HG02981 (cell line): Measurements from ENCODE around the gene TSHZ2.
"Not testable (repeated sequence)": the region's sequence is repeated elsewhere in the genome, so short reads cannot be mapped to it uniquely, and the experiment has no call there.

Experiments used
- ATAC-seq: cut with Tn5 transposase; IDR thresholded peaks from one replicate; pipeline ENCODE4 v1.9.1; 2021; ENCODE audit warnings: mild to moderate bottlenecking, moderate library complexity; ENCODE audit not compliant: unreplicated experiment

The TSHZ2 gene

DNA sequence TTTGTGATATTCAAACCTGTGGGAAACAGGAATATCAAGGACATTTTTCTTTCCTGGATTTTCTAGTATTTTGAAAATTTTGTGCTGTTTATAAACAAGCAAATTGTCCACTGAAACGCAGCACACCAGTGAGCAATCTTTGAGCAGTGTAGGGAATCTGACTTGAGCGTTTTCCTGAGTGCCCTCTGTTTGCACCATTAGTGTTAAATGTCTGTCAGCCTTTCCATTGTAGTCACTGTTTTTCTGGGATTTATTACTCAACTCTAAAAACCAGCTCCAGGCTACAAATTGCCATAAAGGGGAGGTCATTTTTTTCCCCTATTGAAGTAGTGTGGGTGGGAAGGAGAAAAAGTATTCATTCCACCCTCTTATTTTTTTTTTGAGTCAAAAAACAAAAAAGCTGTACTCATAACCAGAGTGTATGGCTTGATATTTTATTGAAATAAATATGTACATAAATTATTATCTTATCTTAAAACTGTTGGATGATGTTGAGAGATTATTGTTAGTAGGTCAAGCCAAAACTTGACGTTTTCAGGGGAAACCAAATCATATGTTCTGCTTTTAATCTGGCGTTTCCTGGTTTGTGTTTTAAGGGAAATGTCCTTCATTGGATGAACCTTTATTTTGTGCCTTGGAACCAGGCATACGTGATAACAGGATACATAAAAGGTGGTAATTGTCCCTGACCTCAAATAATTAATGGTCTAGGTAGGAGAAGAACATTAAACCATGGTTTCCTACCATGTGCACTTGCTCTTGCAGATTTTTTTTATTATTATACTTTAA lies 51.8 kb downstream of the TSHZ2 start:
- ATAC-seq, result no peak

DNA sequence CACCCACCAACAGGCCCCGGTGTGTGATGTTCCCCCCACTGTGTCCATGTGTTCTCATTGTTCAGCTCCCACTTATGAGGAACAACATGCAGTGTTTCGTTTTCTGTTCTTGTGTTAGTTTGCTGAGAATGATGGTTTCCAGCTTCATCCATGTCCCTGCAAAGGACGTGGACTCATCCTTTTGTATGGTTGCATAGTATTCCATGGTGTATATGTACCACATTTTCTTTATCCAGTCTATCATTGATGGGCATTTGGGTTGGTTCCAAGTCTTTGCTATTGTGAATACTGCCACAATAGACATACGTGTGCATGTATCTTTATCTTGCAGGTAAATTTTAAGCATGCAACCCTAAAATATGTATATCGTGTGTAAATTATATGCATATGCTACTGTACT lies 52.5 kb downstream of the TSHZ2 start:
- not testable (repeated sequence) for ATAC-seq

DNA sequence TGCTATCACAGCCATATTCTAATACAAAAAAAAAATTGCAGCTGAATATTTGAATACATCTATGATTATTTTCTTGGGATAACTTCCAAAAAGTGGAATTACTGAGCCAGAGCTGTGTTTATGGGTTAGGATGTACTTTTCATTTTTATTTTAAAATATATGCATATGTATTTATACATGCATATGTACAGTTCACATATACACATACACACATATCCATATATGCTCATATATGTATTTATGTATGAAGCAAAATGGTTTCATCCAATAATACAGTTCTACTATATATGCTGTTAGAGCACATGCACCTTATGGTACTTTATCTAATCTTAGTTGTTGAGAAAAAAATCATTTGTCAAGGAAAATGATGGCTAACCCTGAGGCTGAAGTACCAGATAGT lies 54.9 kb downstream of the TSHZ2 start:
- no peak for ATAC-seq

DNA sequence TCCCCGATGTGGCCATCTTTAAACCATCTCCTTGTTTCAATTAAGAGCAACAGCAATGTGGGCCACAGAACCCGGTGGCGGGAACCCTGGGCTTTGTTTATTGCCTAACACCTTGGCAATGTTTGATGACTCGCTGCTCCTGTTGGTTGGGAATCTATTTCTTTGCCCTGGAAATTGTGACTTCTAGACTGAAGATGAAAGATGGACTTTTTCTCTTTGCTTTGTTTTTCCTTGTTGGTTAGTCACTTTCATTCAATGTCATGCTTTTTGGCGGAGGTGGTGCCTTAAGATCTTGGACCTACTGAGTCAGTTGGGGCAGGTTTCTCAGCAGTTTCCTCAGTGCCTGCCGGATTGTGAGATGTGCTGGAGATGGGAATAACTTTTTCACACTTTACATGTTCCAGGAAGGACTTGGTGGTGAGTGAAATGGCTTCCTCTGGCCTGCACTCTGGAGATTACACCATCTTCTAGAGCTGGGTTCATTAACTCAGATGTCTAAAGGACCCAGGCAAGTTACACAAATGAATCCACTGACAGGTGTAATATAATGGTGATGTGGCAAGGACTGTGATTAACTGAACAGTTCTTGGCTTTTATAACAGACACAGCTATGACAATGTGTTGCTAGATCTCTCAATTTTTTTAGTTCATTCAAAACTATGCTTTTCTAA lies 56.3 kb downstream of the TSHZ2 start:
- ATAC-seq, result no peak

DNA sequence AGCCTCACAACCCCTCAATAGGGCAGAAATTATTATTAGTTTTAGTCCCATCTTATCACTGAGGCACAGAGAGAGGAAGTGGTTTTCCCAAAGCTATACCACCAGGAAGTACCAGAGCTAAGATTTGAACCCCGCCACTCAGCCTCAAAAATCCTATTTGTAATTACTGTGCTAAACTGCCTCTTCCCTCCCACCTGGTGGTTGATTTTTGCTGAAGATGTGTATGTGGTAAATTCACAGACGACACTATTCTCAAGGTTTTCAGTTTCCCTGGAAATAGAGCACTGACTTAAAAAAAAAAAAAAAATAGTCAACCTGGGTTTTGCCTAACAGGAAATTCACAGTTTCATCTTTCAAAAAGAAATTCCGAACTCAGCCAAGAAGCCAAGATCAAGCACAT lies 57.9 kb downstream of the TSHZ2 start:
- ATAC-seq, result no peak

DNA sequence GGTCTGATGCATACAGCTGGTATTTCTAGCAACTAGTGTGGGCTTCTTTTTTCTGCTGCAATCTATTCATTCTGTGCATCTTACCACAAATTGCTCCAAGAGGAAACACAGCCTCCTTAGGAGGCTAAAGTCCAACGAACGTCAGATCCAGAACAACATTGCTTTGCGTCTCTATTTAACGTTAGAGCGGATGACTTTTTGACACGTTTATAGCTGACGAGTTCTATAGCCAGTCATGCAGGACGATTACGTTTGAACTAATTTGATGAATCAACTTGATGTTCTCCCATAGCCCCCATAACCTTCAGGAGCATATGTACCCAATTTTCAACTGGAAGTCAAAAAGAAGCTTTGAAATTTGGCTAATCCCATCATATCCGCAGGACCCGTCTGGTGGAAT lies 59.9 kb downstream of the TSHZ2 start:
- no peak for ATAC-seq

- ATAC-seq, result no peak
These were observed 60.3 kb downstream of the TSHZ2 start for GRCh38 chr20:53032478-53032932.

GRCh38 chr20:53033176-53033575 lies 61.0 kb downstream of the TSHZ2 start:
- no peak for ATAC-seq

DNA sequence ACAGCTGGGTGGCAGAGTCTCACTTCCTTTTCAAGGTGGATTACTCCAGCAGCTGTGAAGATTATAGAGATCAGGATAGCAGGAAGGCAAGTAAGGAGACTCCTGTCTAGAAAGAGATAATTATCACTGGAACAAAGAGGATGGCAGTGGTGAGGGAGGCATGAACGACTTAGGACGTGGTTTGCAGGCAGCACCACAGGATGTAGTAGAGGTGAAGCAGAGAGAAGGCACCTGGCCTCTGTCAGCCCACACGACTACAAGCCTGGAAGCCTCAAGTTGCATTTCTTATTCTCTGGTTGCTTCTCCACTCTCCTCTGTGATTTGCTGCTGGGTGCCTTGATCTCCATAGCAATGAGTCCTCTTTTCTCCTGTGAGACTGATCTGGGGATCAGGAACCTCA lies 62.7 kb downstream of the TSHZ2 start:
- no peak for ATAC-seq

GRCh38 chr20:53036992-53037391 lies 64.8 kb downstream of the TSHZ2 start:
- no peak for ATAC-seq

DNA sequence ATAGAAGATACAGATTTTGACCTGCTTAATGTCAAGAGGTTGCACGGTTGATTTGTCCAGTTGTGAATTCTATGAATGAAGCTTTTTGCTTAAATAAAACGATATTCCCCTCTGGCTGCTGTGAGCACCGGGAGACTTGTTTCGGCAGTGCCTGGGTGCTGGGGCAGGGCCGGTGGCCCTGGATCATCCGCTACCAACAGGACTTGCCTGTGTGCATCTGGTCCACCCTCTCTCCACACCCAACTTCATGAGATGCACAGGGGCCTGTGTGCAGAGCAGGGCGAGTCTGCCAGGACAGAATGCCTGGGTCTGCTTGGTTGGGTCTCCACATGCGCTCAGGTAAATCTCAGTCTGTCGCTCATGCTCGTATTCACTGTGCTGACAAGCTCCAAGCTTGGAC lies 65.5 kb downstream of the TSHZ2 start:
- no peak for ATAC-seq

- no peak for ATAC-seq
These were observed 66.1 kb downstream of the TSHZ2 start for GRCh38 chr20:53038299-53038698.

DNA sequence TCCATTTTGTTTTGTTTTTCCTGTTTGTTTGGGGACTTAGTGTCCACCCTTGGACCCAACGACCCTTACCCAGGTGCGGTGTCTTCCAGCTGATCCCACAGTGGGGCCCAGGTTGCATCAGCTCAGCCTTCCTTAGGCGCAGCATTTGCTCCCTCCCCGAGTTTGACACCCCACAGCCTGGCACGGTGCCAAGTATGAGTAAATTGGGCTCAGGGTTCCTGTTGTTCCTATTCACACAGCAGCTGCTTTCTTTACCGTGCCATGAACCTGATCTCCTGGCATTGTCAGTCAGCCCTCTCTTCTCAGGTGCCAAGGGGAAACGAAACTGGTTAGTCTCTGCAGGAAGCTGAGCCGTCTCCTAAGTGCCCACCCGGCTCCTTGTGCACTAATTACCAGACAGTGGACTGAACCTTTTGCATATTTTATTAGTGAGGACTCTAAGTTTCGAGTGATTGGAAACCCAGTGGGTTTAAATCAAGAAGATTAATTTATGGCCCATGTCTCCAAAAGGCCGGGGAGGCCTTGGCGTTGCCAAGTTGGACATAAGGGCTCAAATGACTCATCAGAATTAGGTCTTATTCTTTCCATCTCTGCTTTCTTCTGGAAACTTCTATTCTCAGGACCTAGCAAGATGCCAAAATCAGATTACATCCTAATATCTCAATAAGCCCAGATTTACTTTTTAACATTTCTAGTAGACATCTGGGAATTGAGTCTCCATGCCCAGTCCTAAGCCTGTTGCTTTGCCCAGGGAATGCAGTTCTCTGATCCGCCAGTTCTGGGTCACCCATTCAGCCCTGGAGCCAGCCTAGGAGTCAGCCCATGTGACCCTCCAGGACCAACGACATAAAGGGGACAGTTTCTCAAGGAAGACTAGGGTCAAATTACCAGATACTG lies 68.8 kb downstream of the TSHZ2 start:
- no peak for ATAC-seq

- no peak for ATAC-seq
These were observed 70.4 kb downstream of the TSHZ2 start for GRCh38 chr20:53042521-53042920.

DNA sequence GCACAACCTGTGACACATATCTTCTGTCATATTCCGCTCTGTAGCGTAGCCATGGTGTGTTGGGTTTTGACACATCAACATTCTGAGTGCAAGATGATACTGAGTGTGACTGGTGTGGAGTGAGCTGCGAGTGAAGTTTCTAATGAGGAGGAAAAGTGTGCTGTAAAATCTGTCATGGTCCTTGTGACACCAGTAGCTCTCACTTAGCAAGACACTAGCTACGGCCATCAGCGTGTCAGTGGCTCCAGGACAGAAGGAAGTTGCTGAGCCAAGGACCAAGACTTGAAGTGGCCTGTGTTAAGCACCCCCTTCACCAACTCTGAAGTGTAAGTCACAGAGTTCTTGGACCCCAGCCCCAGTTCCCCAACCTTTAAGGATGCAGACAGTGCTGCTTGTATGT lies 72.1 kb downstream of the TSHZ2 start:
- ATAC-seq, result no peak

DNA sequence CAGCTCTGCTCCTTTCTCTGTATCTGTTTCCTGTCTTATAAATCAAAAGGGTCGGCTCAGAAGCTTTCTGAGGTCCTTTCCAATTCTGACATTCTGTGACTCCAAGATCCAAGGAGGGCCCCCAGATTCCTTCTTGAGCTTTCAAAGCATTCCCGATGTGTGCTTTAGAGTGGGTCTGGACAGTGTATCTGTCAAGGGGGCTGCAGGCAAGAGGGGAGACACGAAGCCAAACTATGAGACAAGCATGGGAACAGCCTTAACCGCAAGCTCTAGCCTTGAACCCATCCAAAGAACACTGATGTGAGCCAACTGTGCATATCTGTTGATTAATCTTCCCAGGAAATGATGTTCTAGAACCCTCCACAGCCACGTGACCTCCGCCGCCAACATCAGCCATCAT lies 73.8 kb downstream of the TSHZ2 start:
- no peak for ATAC-seq

DNA sequence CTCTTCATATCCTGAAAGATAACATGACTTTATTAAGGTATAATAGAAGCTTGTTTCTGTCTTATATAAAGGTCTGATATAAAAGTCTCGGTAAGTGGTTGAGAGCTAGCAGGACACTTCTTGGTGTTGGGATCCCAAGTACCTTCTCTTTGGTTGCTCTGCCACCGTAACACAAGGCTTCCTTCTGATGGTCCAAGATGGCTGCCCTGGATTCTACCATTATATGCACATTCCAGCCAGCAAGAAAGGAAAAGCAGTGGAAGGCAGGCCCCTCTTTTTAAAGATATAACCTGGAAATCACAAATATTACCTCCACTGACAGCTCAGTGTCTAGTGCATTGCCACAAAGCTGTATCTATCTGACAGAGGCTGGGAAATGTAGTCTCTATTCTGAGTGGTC lies 75.0 kb downstream of the TSHZ2 start:
- no peak for ATAC-seq

DNA sequence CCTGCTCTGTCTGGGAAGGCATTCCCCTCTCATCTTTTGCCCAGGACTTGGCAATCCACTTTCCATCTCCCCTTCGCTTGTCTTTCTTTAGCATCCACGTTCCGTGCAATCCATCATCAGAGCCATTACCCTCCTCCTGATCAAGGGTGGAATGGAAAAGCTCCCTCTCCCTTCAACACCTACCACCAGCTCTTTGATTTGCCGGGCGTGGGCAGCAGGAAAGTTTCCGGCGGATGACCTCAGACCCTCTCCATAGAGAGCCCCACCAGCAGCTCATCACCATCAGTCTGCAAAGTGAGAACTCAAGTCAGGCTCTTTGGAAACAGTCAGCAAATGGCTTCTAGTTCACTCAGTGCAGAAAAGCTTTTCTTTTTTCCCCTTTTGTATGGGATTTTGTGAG lies 76.2 kb downstream of the TSHZ2 start:
- ATAC-seq, result no peak

GRCh38 chr20:53050338-53050737 lies 78.2 kb downstream of the TSHZ2 start:
- no peak for ATAC-seq

- ATAC-seq, result no peak
These were observed 80.2 kb downstream of the TSHZ2 start for GRCh38 chr20:53052380-53052779.

GRCh38 chr20:53053595-53053994 lies 81.4 kb downstream of the TSHZ2 start:
- ATAC-seq, result no peak
